Measurements from ENCODE around the gene MGAT3. TPM values are rescaled to one million over a fixed set of nuclear protein-coding genes. Genes with fewer than 3 reads are reported as not detected.

The MGAT3 gene
- total and polyA plus RNA-seq, 2 of the 13 experiments (the other 11 are each of a cell fraction or from before 2014, with no cell fraction given): 0.11 to 0.15 TPM

DNA sequence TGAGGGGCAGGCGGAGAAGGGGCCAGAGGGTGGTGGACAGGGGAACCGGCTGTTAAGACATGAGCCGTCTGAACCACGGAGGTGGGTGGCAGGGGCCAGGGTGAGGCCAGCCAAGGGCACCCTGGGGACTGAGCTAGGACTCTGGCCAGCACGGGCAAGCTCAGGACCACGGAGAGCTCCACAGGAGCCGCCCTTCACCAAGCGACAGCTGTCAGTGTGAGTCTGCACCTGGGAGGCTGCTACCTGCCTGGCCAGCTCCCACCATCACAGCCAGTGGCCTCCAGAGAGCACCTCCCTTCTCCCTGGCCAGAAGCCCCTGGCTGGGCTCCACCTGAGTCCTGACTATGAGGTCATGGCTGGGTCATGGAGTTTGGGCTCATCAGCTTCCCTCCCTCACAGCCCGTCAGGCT, 21.6 kb downstream of the MGAT3 start (continued):
- TF ChIP-seq GMEB1 (CRISPR knock-in tag; IDR thresholded peaks at IDR 0.05; ENCODE audit: borderline replicate concordance) (no peak), TOPORS (CRISPR knock-in tag; IDR thresholded peaks at IDR 0.05) (no peak), GLI4 (CRISPR knock-in tag; IDR thresholded peaks at IDR 0.05; ENCODE audit: borderline replicate concordance) (0 out of 2 replicates have a peak, but pooled peaks have one; percentile 73), RFXANK (CRISPR knock-in tag; IDR thresholded peaks at IDR 0.05) (no peak), ZNF629 (CRISPR knock-in tag; conservative IDR thresholded peaks at IDR 0.05) (no peak), PLSCR1 (CRISPR knock-in tag; IDR thresholded peaks at IDR 0.05; ENCODE audit: borderline replicate concordance) (no peak), ELF4 (CRISPR knock-in tag; IDR thresholded peaks at IDR 0.05; ENCODE audit: borderline replicate concordance) (no peak), ATF1 (CRISPR knock-in tag; IDR thresholded peaks at IDR 0.05) (no peak), PPARG (CRISPR knock-in tag; conservative IDR thresholded peaks at IDR 0.05) (peak; percentile 61; the same call in 1 of the 2 replicates), NCOR1 (IDR thresholded peaks at IDR 0.05; ENCODE audit: borderline replicate concordance, low read length) (no peak), ETV5 (CRISPR knock-in tag; IDR thresholded peaks at IDR 0.05; ENCODE audit: borderline replicate concordance) (peak; percentile 27; the same call in 1 of the 2 replicates), KLF13 (CRISPR knock-in tag; IDR thresholded peaks at IDR 0.05) (no peak), HINFP (CRISPR knock-in tag; IDR thresholded peaks at IDR 0.05; ENCODE audit: low read depth) (no peak), ZNF556 (CRISPR knock-in tag; IDR thresholded peaks at IDR 0.05; ENCODE audit: borderline replicate concordance) (no peak), RBM22 (optimal IDR thresholded peaks at IDR 0.05; ENCODE audit: low read length) (no peak), SP5 (CRISPR knock-in tag; IDR thresholded peaks at IDR 0.05; ENCODE audit: borderline replicate concordance, low read depth) (no peak), NFE2L1 (CRISPR knock-in tag; IDR thresholded peaks at IDR 0.05; ENCODE audit: borderline replicate concordance) (no peak), SIX1 (CRISPR knock-in tag; IDR thresholded peaks at IDR 0.05; ENCODE audit: borderline replicate concordance) (peak; percentile 22; the same call in 1 of the 2 replicates), SNAPC5 (CRISPR knock-in tag; IDR thresholded peaks at IDR 0.05; ENCODE audit: borderline replicate concordance) (no peak), REXO4 (CRISPR knock-in tag; IDR thresholded peaks at IDR 0.05; ENCODE audit: borderline replicate concordance) (no peak), ZFP36L1 (CRISPR knock-in tag; IDR thresholded peaks at IDR 0.05) (peak; percentile 50; the same call in 1 of the 2 replicates), KLF12 (CRISPR knock-in tag; IDR thresholded peaks at IDR 0.05; ENCODE audit: borderline replicate concordance) (peak; percentile 89; the same call in 1 of the 2 replicates), FOXO1 (CRISPR knock-in tag; IDR thresholded peaks at IDR 0.05) (peak; percentile 46; the same call in 1 of the 2 replicates), HNRNPLL (IDR thresholded peaks at IDR 0.05; ENCODE audit: low read depth, low read length, poor library complexity, severe bottlenecking) (no peak)
- TF ChIP-seq, protein P1, sequence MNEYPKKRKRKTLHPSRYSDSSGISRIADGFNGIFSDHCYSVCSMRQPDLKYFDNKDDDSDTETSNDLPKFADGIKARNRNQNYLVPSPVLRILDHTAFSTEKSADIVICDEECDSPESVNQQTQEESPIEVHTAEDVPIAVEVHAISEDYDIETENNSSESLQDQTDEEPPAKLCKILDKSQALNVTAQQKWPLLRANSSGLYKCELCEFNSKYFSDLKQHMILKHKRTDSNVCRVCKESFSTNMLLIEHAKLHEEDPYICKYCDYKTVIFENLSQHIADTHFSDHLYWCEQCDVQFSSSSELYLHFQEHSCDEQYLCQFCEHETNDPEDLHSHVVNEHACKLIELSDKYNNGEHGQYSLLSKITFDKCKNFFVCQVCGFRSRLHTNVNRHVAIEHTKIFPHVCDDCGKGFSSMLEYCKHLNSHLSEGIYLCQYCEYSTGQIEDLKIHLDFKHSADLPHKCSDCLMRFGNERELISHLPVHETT (CRISPR knock-in tag; conservative IDR thresholded peaks at IDR 0.05): peak; percentile 67; the same call in 1 of the 2 replicates
- TF ChIP-seq, protein P2, sequence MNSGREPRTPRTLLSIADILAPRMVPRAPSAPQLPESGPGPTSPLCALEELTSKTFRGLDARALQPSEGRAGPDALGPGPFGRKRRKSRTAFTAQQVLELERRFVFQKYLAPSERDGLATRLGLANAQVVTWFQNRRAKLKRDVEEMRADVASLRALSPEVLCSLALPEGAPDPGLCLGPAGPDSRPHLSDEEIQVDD (CRISPR knock-in tag; IDR thresholded peaks at IDR 0.05; ENCODE audit: borderline replicate concordance): peak; percentile 83; the same call in 1 of the 2 replicates
